ENCODE measurements around the gene SPON2.
"Not testable (repeated sequence)": the region's sequence is repeated elsewhere in the genome, so short reads cannot be mapped to it uniquely, and the experiment has no call there.

GRCh38 chr4:1125466-1125865 is 46.9 kb downstream of the SPON2 start:
- not testable (repeated sequence) for TF ChIP-seq CTCF, POLR2AphosphoS5 (IDR thresholded peaks at IDR 0.05)
